GM18870 (cell line): ENCODE measurements around the gene SLX9.

ENCODE experiments used
- ATAC-seq: cut with Tn5 transposase; IDR thresholded peaks from one replicate; pipeline ENCODE4 v1.9.1; 2021; ENCODE audit warnings: moderate library complexity; ENCODE audit not compliant: unreplicated experiment

SLX9 gene

DNA sequence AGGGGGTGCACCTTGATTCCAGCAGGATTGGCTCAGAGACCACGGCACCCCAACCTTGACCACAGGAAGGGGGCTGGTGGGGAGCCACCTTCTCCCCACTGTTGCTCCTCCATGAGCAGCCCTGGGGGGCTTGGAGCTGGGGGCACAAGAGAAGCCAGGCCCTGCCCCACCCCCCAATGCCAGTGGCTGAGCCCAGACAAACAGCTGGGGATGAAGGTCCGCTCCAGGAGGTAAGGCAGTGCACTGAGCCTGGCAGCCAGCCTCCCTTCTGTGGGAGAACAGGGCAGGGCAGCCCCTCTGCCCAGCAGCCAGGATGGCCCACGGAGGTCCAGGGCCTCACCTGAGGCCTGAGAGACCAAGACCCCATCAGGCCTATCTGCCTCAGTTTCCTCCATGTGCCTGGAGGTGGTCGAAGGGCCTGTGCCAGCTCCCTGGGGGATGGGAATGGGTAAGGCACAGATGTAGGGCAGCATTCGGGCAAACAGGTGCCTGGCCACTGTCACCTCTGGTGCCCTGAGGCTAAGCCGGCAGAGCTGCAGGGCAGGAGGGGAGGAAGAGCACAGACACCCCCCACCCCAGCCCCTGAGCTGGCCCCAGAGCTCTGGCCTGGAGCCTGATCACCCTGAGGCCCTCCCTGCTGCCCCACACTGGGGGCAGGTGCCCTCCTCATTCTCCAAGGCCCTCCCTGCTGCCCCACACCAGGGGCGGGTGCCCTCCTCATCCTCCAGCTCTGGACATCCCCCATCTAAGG is 26.2 kb upstream of the SLX9 start:
- ATAC-seq, result no peak

DNA sequence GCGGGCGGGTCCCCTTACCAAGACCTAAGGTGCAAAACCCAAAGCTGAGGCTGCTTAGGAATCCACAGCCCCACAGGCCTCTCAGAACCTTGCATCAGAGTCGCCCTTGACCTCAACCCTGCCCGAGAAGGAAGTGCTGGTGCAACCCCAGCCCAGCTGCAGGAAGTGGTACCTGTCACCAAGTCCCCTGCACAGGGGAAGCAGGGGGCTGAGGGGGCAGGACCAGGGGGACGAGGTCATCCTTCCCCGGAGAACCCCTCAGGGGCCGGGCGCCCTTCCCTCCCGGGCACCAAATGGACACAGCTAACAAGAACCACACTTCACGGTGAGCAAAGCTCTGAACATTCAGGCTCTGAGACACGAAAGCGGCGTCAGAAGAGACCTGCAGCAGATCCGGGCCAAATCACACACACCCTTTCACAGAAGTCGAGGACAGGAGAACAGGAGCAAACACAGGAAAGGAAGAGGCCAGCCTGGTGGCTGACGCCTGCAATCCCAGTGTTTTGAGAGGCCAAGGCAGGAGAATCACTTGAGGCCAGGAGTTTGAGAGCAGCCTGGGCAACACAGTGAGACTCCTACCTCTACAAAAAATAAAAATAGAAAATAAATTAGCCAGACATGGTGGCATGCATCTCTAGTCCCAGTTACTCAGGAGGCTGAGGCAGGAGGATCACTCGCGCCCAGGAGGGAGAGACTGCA is 25.5 kb upstream of the SLX9 start:
- no peak for ATAC-seq

DNA sequence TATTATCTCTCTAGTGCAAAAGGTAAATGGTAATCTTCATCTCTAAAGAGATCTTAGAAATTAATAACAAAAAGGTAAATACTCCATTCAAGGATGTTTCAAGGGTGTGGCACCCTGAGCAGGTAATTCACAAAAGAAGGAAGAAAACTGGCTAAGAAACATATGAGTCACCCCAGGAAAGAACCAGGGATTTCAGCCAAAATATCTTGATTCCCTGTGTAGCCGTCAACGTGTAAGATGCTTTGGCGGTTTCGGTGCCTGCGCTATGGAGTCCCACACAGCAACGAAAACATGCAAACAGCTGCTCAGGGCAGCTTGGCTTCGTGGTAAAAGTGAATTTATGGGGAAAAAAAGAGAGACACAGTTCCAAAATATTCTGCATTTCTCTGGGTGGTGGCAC is 22.9 kb upstream of the SLX9 start:
- ATAC-seq, result no peak

DNA sequence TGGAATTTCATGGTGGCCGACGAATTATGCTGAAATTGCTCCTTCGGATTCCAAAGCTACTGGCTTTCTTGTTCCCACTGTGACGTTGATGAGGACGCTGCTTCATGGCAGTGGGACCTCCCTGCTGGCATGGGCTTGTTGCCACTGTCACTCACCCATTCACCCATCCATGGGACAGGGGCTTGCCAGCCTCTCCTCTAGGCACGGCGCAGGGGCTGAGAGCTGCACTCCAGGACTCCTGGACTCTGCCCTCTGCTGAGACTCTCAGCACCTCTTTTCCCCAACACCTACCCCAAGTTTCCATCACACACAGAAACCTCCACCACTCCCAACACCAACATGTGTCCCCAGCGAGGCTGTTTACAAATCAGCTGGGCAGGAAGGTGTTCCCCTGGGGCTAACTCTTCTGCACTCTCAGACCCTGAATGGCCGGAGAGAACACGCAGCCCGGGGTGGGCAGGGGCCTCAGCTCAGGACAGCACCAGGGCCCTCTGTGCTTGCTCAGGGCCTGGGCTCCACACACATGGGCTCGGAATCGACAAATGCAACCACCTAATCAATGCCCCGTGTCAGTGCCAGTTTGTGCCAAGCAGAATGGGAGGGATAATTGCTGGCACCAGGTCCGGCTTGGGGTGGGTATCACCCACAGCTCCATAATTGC is 22.3 kb upstream of the SLX9 start:
- ATAC-seq, result no peak

DNA sequence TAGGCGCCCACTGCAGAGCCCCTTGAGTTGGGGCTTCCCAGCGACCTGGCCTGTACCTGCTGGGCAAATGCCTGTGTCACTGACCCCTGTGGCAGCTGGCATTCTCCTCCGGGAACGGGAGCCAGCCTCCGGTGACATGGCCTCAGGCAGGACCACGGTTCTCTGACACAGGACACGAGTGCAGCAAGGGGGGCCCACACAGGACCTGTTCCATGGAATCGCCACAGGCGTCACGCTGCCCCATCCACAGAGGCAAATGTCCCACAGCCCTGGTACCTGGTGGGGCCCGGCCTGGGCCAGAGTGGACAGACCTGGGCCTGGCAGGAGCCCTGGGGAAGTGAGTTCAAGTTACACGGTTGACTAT is 21.7 kb upstream of the SLX9 start:
- no peak for ATAC-seq

DNA sequence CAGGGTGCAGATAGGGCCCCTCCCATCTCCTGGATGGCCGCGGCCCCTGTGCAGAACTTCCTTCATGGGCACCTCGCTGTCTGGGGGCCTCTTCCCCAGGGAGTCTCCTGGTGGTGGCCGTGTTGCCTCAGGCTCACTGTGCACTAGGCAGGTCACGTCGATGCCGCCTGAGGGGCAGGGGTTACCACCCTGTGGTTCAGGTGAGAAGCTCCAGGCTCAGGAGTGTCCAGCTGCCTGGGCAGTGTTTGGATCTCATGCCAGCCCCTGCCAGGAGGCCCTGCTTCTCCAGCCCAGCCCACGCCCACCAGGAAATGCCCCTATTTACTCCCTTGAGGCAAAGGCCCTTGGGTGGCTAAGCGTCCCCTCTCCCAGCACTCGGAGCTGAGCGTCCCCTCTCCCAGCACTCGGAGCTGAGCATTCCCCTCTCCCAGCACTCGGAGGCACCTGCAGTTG is 21.2 kb upstream of the SLX9 start:
- ATAC-seq, result no peak

DNA sequence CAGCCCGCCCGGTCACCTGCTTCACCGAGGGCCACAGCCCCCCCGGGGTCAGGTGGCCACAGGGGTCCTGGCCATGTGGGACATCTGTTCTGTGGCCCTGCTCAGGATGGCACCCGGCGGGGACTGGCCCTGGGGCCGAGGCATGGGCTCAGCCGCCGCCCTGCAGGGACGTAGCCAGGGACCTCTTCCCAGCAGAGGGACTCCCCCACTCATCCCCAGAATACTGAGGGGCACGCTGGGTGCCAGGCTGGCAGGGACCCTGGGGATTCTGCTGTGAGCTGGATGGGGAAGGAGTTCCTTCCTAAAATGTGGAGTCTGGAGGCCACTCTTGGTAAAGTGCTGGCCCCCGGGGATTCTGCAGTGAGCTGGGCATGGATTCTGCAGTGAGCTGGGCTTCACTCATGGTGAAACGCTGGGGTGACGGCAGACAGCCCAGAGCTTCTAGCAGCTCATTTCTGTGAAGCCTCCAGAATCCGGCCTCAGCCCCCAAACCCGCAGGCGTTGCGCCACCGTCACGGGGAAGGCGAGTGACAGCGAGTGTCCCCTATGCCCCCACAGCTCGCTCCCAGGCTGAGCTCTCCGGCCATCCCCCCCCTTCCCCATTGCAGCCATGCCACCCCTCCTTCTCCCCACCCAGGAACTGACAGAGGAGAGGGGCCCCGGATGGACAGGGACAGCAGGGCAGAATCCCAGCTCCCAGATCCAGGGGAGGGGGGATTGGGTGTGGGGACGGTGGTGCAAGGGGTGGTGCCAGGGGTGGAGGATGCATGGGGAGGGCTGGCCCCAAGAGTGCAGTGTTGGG is 20.5 kb upstream of the SLX9 start:
- ATAC-seq, result no peak

DNA sequence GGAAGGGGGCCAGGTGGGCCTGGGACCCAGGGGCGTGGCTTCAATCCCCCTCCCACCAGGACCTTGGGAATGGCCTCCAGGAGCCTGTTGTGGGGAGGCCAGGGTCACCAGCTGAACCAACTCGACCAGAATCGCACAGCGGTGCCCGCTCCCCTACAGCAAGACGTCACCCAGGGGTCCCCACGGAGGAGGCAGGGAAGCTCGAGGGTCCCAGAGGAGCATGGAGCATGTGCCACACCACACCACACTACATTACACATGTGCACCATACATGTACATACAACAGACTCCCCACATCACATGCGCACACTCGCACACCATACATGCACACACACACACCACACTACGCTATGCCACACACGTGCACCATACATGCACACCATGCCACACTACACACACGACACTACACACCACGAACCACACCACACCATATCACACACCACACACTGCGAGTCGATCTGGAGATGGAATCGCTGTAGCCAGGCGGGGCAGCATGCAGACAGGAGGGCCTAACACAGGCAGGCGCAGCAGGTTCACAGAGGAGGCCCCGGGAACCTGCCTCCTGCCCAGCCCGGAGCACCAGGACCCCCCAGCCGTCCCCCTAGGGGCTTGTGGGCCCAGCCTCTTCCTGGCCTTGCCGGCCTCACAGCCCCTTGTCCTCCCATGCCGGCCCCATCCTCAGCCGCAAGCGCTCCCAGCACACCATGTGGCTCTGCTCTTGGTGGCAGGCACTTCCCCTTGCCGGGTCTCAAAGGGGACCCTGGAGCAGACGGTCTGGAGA is 19.7 kb upstream of the SLX9 start:
- ATAC-seq, result no peak

DNA sequence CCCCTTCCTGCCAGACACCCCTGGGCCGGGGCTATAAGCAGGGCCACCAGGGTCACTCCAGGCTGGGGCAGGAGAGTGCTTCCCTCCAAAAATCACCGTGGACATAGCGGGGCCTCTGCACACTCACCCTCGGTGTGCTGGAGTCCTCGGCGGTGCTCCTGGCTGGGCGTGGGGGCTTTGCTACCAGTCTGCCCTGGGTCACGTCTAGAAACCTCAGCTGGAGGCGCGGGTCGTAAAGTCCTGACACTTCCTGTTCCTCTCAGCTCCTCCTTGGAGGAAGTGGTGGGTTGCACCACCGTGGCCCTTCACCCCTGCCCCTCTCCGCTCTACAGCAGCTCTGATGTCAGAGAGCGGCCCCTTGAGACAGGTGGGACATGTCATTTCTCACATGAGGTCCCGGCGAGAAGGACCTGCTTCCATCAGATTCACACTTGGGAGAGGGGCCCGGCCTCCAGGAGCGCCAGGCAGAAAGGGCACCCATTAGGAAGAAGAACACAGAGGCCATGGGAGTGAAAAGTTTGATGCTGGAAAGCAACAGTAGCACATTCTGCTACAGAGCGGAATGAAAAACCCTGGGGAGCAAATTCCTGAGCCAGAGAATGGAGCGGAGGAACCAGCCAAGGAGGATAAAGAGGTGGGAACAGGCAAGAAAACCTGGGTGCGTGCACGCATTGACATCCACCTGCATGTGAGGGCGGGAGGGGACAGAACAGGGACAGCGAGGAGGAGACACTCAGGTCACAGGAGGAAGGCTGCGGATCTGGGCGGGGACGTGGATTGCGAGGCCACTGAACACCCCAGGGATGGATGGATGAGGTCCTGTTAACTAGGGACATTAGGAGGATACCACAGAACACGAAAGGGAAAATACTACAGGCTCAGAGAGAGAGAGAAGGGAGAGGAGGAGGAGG is 18.9 kb upstream of the SLX9 start, which contains the start of gene ITGB2:
TSS of gene ITGB2 (minus strand) at position 206 of the 911 bp plus-strand sequence. CDS start 10,117 bp downstream, outside the sequence.
- ATAC-seq, result no peak

DNA sequence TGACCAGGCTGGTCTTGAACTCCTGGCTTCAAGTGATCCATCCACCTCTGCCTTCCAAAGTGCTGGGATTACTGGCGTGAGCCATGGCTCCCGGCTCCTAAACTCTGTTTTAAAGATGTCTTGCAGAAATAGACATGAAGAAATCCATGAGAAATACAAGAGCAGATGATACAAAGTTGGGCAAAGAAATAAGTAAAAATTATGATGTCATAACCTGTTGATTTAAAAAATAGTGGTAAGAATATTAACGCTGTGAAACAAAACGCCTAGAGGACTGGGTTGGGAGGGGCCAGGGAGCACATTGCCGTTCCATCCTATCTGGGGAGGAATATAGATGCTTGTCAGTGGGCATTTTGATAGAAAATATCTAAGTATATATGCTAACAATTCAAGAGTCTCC is 17.9 kb upstream of the SLX9 start:
- ATAC-seq, result no peak

DNA sequence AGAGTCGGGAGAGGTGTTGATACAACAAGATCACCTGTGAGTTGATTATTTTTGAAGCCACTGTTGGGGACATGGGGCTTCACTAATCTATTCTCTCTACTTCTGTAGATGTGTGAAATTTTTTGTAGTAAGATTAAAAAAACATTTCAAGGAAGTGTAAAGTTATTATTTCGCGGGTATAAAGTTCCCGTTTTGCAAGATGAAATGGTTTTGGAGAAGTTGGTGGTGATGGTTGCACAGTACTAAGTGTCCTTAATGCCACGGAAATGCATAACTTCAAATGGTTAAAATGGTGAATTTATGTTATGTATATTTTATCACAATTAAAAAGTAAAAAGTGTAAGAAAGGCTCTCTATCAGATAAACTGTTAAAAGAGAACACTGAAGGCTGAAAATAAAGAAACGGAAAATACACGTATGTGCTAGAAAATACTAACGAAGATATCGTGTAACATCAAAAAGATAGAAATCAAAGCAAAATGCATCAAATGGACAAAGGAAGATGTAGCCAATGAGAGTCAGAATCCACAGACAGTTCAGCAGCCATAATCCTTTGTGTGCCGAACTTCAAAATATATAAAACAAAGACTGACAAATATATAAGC is 16.2 kb upstream of the SLX9 start:
- ATAC-seq, result no peak

DNA sequence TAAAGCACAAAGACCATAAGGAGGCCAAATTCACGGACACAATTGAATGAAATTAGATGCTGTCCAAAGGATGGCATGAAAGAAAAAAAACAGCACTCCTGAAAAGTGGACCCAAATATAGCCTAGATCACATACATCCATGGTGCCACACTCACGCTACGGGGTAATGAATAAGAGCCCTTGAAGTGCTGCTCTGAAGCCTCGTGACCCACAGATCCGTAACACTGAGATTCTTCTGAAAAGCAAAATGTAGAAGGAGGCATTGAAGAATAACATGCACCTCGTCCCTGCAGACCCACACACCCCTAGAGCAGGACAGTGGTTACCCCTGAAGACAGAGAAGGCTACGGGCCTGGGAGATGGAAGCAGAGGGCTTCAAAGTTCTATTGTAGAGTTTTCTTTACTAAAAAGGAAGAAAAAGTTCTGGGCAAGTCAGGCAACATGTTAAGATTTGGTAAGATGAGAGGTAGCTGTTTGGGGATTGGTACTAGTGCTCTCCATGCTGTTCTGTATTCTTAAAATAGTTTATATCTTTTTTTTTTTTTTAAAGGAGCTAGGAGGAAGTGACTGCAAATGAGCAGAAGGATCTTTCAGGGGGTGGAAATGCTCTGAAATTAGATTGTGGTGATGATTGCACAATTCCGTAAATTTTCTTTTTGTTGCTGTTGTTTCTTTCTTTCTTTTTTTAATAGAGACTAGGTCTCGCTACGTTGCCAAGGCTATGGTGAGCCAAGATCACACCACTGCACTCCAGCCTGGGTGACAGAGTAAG is 15.0 kb upstream of the SLX9 start:
- no peak for ATAC-seq

DNA sequence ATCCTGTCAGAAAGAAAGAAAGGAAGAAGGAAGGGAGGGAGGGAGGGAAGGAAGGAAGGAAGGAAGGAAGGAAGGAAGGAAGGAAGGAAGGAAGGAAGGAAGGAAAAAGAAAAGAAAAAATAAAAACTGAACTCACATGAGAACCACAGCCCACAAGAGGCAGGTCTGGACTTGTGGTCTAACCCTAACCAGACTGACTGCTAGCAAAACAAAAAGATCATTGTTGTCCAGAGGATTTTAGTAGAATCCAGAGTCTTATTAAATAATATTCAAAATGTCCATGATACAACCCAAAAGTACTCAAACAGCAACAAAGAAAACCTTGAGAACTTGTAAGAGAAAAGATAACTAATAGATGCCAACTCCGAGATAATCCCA is 14.5 kb upstream of the SLX9 start:
- ATAC-seq, result no peak

DNA sequence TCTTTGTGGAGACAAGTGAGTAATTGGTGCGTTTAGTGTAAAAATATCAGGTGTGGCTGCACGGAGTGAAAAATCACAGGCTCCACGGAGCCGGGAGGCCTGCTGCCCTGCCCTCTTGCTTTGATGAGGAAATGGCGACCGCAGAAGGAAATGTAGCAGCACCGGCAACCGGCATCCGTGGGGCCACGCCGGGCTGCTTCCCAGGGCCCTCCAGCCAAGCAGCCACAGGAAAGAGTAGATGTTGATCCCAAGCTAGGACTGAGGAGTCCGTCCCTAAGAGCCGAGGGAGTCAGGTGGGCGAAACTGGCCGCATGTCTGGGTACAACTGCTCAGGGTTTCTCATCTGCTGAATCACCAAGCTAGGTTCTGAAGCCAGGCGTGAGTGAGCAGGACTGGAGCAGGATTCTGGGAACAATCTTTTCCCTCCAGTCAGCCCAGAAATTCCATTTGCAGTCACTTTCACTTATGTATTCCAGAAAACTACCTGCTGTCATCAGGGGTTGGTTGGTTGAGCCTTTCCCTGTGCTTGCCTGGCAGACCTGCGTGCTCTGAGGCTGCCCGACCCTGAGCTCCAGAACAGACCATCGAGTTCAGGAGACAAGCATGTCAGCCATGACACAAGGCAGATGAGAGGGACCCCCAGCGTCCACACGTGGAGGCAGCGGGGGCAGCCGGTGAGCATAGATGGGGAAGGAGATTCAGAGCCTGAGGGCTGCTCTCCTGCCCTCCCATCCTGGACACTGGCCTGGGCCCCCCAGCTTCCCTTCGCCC is 13.3 kb upstream of the SLX9 start:
- ATAC-seq, result no peak

DNA sequence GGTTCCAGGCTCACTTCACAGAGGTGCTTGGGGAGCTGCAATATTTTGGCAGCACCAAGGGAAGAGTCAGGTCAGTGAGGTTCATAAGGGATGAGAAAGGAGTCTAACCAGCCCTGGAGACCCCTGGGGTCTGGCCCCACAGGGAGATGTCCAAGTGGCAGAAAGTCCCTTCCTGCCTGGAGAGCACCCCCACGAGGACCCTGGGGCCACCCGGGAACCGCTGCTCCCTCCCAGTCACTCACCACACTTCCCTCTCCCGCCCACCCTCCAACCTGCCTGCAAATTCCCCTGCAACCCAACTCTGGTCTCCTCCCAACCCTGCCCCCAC is 12.6 kb upstream of the SLX9 start:
- ATAC-seq, result no peak

DNA sequence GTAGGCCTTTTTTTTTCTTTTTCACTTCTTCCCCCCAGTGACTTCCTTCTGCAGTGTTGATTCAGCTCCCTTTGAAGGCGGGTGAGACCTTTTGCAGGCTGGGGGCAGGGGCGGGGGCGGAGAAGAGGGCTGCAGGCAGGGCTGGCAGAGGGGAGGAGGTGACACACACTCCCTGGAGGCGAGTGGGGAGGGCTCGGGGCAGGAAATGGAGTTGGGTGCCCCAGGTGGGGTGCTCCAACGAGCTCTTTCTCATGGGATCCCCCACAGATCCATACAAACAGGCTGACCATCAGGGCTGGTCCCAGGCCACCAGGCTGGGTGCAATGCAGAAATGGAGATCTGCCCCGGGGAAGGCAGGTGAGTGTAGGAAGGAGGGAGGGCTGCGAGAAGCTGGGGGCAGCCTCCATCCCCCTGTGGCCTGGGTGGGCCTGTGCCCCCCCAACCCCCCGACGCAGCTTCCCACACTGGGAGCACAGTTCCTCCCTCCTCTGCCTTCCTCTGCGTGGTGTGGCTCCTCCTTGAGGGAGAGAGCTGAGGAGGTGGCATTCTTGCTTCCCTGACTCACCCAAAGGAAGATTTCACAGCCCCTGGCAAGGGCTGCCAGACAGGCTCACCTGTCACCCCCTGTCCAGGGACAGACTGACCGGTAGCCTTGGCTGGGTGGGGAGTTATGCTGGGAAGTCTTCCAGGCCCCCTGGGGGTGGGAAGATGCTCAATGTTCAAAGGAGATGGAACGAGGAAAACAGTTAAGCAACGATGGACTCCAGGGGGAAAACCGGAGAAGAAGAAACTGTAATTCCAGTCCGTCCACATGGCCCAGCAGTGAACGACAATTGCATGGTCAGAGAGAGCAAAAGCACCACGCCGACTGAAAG is 12.0 kb upstream of the SLX9 start:
- no peak for ATAC-seq
